Fibroblast of the aortic adventitia (primary cell): ENCODE results near the gene PDGFA. TPM values are rescaled to one million over a fixed set of nuclear protein-coding genes. Genes with fewer than 3 reads are reported as not detected.

Experiments
- DNase-seq: peaks from one replicate; pipeline ENCODE4 v3.0.0-alpha.2; 2010; ENCODE audit warnings: low read depth
- H3K4me3 ChIP-seq: 2 replicates; pipeline ENCODE4 v1.5.1; 2011; ENCODE audit warnings: low read depth, mild to moderate bottlenecking, control low read depth, low read length, moderate library complexity
- CTCF ChIP-seq: IDR thresholded peaks from 2 replicates; pipeline ENCODE4 v1.5.1; 2011; ENCODE audit warnings: mild to moderate bottlenecking, low read length, control low read depth, inconsistent platforms; ENCODE audit not compliant: insufficient read depth
- total RNA-seq: library from RNA; depleted of rRNA; stranded (reverse); fragments of >200 nt; gene quantifications from 2 replicates; pipeline ENCODE4 v1.2.3, GENCODE V29; 2012; ENCODE audit warnings: low replicate concordance

The PDGFA gene
- total RNA-seq, 1 donor: 4.1 TPM

- TF ChIP-seq CTCF: no peak
- no peak for DNase-seq
Measured at GRCh38 chr7:514242-514641, 5.4 kb downstream of the PDGFA start.

GRCh38 chr7:513521-514166 is 6.0 kb downstream of the PDGFA start:
- TF ChIP-seq CTCF: no peak
- no peak overlapping the region for H3K4me3 ChIP-seq
- DNase-seq: no peak

More at GRCh38 chr7:514242-514641, 5.4 kb downstream of the PDGFA start:
- no peak overlapping the region for H3K4me3 ChIP-seq

- H3K4me3 ChIP-seq: no peak overlapping the region
- TF ChIP-seq CTCF: no peak
- DNase-seq: no peak
Measured at GRCh38 chr7:512541-513311, 6.9 kb downstream of the PDGFA start.

GRCh38 chr7:512146-512510 is 7.5 kb downstream of the PDGFA start:
- H3K4me3 ChIP-seq: no peak overlapping the region
- no peak for TF ChIP-seq CTCF
- DNase-seq: no peak

- TF ChIP-seq CTCF: no peak
- DNase-seq: no peak
- H3K4me3 ChIP-seq: no peak overlapping the region
Measured at GRCh38 chr7:511476-512145, 8.0 kb downstream of the PDGFA start.

- H3K4me3 ChIP-seq: no peak overlapping the region
- DNase-seq: no peak
- TF ChIP-seq CTCF: no peak
Measured at GRCh38 chr7:510782-511281, 8.8 kb downstream of the PDGFA start.
